ENCODE results near the gene KLF11.

KLF11 gene

DNA sequence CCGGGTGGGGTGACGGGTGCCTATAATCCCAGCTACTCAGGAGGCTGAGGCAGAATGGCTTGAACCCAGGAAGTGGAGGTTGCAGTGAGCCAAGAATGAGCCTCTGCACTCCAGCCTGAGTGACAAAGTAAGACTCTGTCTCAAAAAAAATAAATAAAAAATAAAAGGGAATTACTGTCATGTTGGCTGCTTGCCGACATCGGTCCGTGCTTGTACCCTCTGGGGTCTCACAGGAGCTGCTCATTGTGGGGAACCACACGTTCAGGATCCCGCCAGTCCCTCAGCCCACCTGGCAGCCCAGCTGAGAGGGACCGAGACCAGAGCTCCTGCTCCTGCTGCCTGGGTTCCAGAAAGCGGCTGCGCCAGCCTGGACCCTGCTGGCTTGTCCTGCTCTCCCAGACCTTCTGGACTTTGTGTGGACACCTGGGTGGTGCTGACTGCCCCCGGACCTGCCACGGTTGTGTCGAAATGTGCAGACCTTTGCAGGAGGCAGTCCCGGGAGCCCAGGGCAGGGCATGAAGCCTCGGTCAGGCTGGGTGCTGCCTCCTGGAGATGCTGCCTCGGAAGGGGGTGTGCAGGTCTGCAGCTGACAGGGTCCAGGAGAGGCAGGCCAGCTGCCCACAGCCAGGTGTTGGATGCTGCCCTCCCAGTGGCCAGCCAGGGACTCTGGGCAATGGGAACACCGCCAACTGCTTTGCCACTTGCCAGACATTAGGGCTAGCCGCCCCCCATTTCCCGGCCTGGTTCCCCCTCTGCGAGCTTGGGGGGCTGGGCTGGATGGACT is 16.4 kb downstream of the KLF11 start:
- no peak for DNase-seq (ENCODE audit: low read depth)
- TF ChIP-seq, protein P1, sequence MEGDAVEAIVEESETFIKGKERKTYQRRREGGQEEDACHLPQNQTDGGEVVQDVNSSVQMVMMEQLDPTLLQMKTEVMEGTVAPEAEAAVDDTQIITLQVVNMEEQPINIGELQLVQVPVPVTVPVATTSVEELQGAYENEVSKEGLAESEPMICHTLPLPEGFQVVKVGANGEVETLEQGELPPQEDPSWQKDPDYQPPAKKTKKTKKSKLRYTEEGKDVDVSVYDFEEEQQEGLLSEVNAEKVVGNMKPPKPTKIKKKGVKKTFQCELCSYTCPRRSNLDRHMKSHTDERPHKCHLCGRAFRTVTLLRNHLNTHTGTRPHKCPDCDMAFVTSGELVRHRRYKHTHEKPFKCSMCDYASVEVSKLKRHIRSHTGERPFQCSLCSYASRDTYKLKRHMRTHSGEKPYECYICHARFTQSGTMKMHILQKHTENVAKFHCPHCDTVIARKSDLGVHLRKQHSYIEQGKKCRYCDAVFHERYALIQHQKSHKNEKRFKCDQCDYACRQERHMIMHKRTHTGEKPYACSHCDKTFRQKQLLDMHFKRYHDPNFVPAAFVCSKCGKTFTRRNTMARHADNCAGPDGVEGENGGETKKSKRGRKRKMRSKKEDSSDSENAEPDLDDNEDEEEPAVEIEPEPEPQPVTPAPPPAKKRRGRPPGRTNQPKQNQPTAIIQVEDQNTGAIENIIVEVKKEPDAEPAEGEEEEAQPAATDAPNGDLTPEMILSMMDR (IDR thresholded peaks at IDR 0.05; ENCODE audit: control insufficient read depth, insufficient read depth, low read depth, low read length, missing control alignments): no peak
- H3K4me3 ChIP-seq (ENCODE audit: control insufficient read depth, low read depth, low read length): no peak overlapping the region

DNA sequence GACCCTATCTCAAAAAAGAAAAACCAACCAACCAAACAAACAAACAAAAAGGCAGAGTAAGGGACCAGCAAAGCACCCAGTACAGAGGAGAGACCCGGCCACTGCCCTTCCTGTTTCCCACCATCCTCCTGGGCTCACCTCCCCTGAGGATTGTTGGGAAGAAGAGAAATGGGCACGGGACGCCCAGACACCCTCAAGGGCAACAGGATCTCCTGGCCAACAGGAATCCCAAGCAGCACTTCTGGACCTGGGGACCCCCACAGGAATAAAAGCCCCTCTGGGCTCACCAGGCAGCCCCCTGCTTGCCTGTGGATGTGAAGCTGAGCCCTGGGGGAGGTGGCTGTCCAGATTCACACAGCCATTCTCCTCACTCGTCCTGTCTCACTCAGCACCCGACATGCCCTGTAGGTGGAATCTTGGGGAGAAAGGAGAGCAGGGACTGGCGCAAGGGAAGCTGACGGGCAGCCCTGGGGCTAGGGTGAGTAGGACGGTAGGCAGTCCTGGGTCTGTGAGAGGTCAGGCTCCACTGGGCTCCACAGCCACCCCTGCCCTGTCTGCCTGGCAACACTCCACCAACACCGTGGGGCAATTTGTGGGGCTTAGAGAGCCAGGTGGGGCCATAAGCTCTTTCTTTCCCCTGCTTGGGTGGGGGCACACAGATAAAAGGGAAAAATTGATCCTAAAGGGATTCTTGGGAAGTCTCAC is 18.0 kb downstream of the KLF11 start:
- TF ChIP-seq, protein P1 (IDR thresholded peaks at IDR 0.05; ENCODE audit: control insufficient read depth, insufficient read depth, low read depth, low read length, missing control alignments): no peak
- no peak overlapping the region for H3K4me3 ChIP-seq (ENCODE audit: control insufficient read depth, low read depth, low read length)
- no peak for DNase-seq (ENCODE audit: low read depth)

DNA sequence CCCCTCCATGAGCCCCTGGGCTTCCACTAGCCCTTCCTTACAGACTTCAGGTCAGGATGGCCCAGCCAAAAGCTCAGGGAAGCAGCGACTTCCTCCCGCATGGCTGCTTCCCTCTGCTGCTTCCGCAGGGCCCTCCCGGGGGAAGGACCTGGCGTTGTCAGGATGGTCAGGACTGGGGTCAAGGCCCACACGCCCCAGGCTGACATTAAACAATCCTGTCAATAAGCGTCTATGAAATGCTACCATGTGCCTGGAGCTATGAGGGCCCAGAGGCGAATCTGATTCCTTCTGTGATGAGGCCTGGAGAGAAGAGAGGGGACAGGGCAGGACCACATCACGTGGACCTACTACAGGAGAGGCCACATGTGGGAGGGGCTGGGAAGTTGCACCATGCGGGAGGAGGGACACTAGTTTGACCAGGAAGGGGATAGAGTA is 19.6 kb downstream of the KLF11 start:
- no peak overlapping the region for H3K4me3 ChIP-seq (ENCODE audit: control insufficient read depth, low read depth, low read length)
- DNase-seq (ENCODE audit: low read depth): no peak
- TF ChIP-seq, protein P1 (IDR thresholded peaks at IDR 0.05; ENCODE audit: control insufficient read depth, insufficient read depth, low read depth, low read length, missing control alignments): no peak

DNA sequence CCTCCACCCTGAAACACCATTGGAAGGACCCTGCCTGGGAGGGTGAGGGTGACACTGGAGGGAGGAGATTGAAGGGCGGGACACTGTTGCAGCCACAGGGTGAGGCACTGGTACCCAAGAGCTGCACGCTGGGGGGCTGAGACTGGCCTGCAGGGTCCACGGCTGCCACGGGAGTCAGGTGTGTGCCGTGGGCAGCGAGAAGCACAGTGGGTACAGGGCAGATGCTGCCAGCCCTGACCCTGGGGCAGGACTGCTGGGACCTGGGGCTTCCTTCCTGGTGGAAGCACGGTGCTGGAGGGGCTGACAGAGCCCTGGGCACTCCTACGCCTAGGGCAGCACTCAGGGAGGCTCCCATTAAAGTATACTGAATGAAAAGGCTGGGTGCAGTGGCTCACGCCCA is 20.2 kb downstream of the KLF11 start:
- H3K4me3 ChIP-seq (ENCODE audit: control insufficient read depth, low read depth, low read length): no peak overlapping the region

DNA sequence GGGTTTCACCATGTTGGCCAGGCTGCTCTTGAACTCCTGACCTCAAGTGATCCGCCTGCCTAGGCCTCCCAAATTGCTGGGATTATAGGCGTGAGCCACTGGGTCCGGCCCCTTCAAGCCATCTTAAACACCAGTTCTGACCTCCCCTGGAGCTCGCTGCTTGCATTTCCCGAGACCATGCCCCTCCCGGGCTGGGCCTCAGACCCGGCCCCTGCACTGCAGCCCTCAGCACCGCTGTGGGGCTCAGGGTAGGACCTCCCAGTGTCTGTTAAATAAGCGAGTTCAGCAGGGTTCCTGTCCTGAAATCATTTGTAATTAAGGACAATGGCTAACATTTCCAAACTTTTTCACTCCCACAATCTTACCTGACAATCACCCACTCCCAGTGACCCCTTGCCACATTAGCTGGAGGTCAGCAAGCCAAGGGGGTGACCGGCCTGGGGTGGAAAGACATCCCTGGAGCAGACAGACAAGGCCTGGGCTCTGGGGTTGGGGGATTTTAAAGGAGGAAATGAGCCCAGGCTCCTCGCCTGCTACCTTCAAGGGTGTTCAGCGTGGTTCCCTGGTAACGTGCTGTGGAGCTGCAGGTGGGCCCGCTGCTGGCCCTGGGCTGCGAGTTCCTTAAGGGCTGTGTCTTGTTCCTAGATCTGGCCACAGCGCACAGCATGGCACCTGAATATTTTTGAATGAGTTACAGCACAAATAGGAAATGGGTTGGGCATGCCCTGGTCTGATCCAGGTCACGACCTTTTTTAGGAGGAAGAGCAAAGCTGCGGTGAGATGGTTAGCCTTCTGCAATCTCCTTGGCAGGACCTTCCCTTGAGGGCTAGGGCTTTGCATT is 21.8 kb downstream of the KLF11 start:
- H3K4me3 ChIP-seq (ENCODE audit: control insufficient read depth, low read depth, low read length): no peak overlapping the region
- TF ChIP-seq, protein P1 (IDR thresholded peaks at IDR 0.05; ENCODE audit: control insufficient read depth, insufficient read depth, low read depth, low read length, missing control alignments): no peak
- DNase-seq (ENCODE audit: low read depth): no peak

More for the DNA sequence above, 20.2 kb downstream of the KLF11 start:
- no peak for DNase-seq (ENCODE audit: low read depth)
- TF ChIP-seq, protein P1 (IDR thresholded peaks at IDR 0.05; ENCODE audit: control insufficient read depth, insufficient read depth, low read depth, low read length, missing control alignments): no peak

DNA sequence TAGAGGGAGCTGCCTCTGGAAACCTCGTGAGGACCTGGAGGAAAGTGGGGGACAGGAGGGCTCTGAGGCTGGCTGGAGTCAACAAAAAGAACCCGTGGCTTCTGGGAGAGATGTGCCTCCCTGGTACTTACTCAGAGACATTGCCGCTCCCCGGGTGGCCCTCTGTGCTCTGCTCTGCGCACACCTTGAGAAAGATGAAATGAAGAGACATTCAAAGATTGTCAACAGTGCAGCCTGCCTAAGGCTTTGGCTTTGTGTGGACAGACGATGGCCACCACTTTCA is 22.4 kb downstream of the KLF11 start:
- TF ChIP-seq, protein P1 (IDR thresholded peaks at IDR 0.05; ENCODE audit: control insufficient read depth, insufficient read depth, low read depth, low read length, missing control alignments): no peak
- DNase-seq (ENCODE audit: low read depth): no peak
- no peak overlapping the region for H3K4me3 ChIP-seq (ENCODE audit: control insufficient read depth, low read depth, low read length)
